Panc1 (cell line): ENCODE results near the gene ENTPD7. TPM values are rescaled to one million over a fixed set of nuclear protein-coding genes. Genes with fewer than 3 reads are reported as not detected.
A peak's percentile ranks its signal among the peaks of the same experiment; 100 is the strongest.

Experiments used
- ATAC-seq: fragments of 200-7000 bp; cut with Tn5 transposase; 2 replicates; pipeline ENCODE4 v1.9.1; 2020; ENCODE audit warnings: mild to moderate bottlenecking, moderate library complexity
- BruUV-seq: library from RNA; stranded (reverse); fragments of 400-500 nt; replicated peaks from 2 replicates; lab custom pipeline; 2021; lab: Mats Ljungman, UMichigan
- CTCF ChIA-PET: fragments of 300-600 bp; sonication (Branson Sonifier 250); formaldehyde crosslinking; loops from one replicate; lab custom pipeline; 2022; ENCODE audit warnings: antibody characterized with exemption; lab: Charles Lee
- POLR2A ChIA-PET: fragments of 300-600 bp; sonication (Branson Sonifier 250); formaldehyde crosslinking; loops from one replicate; lab custom pipeline; 2022; ENCODE audit warnings: antibody characterized with exemption; lab: Charles Lee
- DNase-seq: peaks from one replicate; pipeline ENCODE4 v3.0.0-alpha.2; 2010; ENCODE audit warnings: low read depth, low spot score
- H3K27ac ChIP-seq: 2 replicates; pipeline ENCODE4 v1.5.1; 2011; ENCODE audit warnings: mild to moderate bottlenecking, low read length, inconsistent platforms
- H3K27me3 ChIP-seq: fragments of 200-500 bp; sonication (Bioruptor generic); 2 replicates; pipeline ENCODE4 v1.6.0; 2014; ENCODE audit warnings: low read length, inconsistent platforms; ENCODE audit not compliant: control insufficient read depth, insufficient read depth
- H3K36me3 ChIP-seq: fragments of 200-500 bp; sonication (Bioruptor generic); 2 replicates; pipeline ENCODE4 v1.5.1; 2014; ENCODE audit warnings: inconsistent platforms, mild to moderate bottlenecking, low read length, moderate library complexity; ENCODE audit not compliant: control insufficient read depth, insufficient read depth
- H3K4me1 ChIP-seq: 2 replicates; pipeline ENCODE4 v1.5.1; 2011; ENCODE audit warnings: inconsistent platforms, mild to moderate bottlenecking, low read length, moderate library complexity; ENCODE audit not compliant: control insufficient read depth, insufficient read depth
- H3K4me3 ChIP-seq, 2 experiments: 2 replicates each; pipeline ENCODE4 v1.5.1; 2011 to 2012; ENCODE audit warnings: low read depth in 2 of 2, low read length in 2 of 2, mild to moderate bottlenecking in 2 of 2, inconsistent platforms in 1 of 2, moderate library complexity in 1 of 2
- H3K9me3 ChIP-seq: fragments of 200-500 bp; sonication (Bioruptor generic); 2 replicates; pipeline ENCODE4 v1.5.1; 2014; ENCODE audit warnings: low read depth, mild to moderate bottlenecking, inconsistent platforms, low read length, moderate library complexity; ENCODE audit not compliant: control insufficient read depth, insufficient read depth
- CTCF ChIP-seq: fragments of 450-650 bp; IDR thresholded peaks from 2 replicates; pipeline ENCODE4 v1.5.1; 2017; ENCODE audit warnings: mild to moderate bottlenecking
- POLR2AphosphoS5 ChIP-seq: IDR thresholded peaks from 2 replicates; pipeline ENCODE4 v1.6.1; 2012; ENCODE audit warnings: mild to moderate bottlenecking, low read depth, low read length, moderate library complexity
- SIN3A ChIP-seq: IDR thresholded peaks from 2 replicates; pipeline ENCODE4 v1.6.1; 2012; ENCODE audit warnings: low read depth, mild to moderate bottlenecking, low read length, moderate library complexity, borderline replicate concordance; ENCODE audit not compliant: insufficient read depth
- TCF7L2 ChIP-seq: IDR thresholded peaks from 2 replicates; pipeline ENCODE4 v1.6.1; 2011; ENCODE audit warnings: mild to moderate bottlenecking, low read depth, low read length, inconsistent platforms
- in situ Hi-C: cut with HindIII; loops from 2 replicates; pipeline ENCODE4 v1.10.0; 2016; ENCODE audit warnings: low sequenced_read_pairs, low pct_unique_long_range_greater_than_20kb
- intact Hi-C: fragments of 100-400 bp; cut with micrococcal nuclease; formaldehyde crosslinking; loops from one replicate; pipeline ENCODE4 v1.10.0; 2022; ENCODE audit not compliant: unreplicated experiment
- total RNA-seq: library from RNA; stranded (reverse); gene quantifications from one replicate; pipeline ENCODE4 v1.2.1, GENCODE V29; 2021; ENCODE audit not compliant: unreplicated experiment
- TF ChIP-seq, protein P1 (sequence below), 2 experiments: IDR thresholded peaks; 2 replicates each; pipeline ENCODE4 v1.6.1; 2011 to 2012; ENCODE audit warnings: low read depth in 2 of 2, control low read depth in 1 of 2, low read length in 1 of 2, mild to moderate bottlenecking in 1 of 2, moderate library complexity in 1 of 2; ENCODE audit not compliant: insufficient read depth in 1 of 2

The ENTPD7 gene
- total RNA-seq, 1 experiment from 2014 or later, result 15.9 TPM

- Histone ChIP-seq H3K27ac (no peak overlapping the region), H3K36me3 (peaks cover 4% of the 10 kb centered on the region; the same call in 1 of the 2 replicates), H3K9me3 (no peaks in the 10 kb centered on the region), H3K27me3 (no peaks in the 10 kb centered on the region), H3K4me1 (peaks cover 7% of the 10 kb centered on the region), H3K4me3 (no peak overlapping the region)
- no TSS peak for BruUV-seq
- DNase-seq (no peak), ATAC-seq (no peak)
- intact Hi-C loops, result no loop called here
- POLR2A ChIA-PET, result no interaction called here
- in situ Hi-C loops, result no loop called here
- TF ChIP-seq, protein P1, sequence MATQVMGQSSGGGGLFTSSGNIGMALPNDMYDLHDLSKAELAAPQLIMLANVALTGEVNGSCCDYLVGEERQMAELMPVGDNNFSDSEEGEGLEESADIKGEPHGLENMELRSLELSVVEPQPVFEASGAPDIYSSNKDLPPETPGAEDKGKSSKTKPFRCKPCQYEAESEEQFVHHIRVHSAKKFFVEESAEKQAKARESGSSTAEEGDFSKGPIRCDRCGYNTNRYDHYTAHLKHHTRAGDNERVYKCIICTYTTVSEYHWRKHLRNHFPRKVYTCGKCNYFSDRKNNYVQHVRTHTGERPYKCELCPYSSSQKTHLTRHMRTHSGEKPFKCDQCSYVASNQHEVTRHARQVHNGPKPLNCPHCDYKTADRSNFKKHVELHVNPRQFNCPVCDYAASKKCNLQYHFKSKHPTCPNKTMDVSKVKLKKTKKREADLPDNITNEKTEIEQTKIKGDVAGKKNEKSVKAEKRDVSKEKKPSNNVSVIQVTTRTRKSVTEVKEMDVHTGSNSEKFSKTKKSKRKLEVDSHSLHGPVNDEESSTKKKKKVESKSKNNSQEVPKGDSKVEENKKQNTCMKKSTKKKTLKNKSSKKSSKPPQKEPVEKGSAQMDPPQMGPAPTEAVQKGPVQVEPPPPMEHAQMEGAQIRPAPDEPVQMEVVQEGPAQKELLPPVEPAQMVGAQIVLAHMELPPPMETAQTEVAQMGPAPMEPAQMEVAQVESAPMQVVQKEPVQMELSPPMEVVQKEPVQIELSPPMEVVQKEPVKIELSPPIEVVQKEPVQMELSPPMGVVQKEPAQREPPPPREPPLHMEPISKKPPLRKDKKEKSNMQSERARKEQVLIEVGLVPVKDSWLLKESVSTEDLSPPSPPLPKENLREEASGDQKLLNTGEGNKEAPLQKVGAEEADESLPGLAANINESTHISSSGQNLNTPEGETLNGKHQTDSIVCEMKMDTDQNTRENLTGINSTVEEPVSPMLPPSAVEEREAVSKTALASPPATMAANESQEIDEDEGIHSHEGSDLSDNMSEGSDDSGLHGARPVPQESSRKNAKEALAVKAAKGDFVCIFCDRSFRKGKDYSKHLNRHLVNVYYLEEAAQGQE (IDR thresholded peaks at IDR 0.05; ENCODE audit: insufficient read depth in 1 of 2, low read depth in 2 of 2, low read length in 1 of 2), result no peak
- TF ChIP-seq TCF7L2 (no peak), SIN3A (no peak), CTCF (no peak), POLR2AphosphoS5 (no peak)
- CTCF ChIA-PET, result no interaction called here
Observed at GRCh38 chr10:99665304-99665703, 6.0 kb downstream of the ENTPD7 start.

DNA sequence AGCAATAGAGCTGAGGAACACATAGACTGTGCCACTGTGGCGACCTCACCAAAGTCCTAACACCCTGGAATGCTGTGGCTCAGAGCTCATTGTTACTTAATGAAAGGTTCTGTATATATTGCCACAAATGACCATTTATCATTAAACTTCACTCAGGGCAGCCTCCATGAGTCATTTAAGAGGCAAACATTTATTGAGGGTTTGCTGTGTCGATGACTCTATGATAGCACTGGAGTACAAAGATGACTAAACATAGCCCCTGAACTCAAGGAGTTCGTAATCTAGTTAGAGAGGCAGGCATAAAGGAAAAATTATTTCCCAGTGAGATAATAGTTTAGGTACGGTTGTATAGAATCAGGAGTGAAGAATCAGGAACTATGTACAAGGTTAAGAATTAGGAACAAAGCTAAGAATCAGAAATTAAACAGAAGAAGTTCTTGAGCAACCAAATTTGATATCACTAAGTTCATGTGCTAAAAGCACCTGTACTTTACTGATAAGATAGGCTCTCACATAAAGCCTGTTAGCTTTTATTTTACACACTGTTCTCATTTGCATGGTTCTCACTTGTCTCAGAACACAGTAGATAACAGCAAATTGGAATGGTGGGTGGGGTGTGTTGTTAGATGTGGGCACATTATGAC is 7.9 kb downstream of the ENTPD7 start:
- intact Hi-C loops (no loop called here), in situ Hi-C loops (no loop called here)
- Histone ChIP-seq H3K27ac (no peak overlapping the region), H3K9me3 (no peaks in the 10 kb centered on the region), H3K36me3 (peaks cover 2% of the 10 kb centered on the region; the same call in 1 of the 2 replicates), H3K27me3 (no peaks in the 10 kb centered on the region), H3K4me1 (no peaks in the 10 kb centered on the region), H3K4me3 (no peak overlapping the region)
- no TSS peak for BruUV-seq
- ATAC-seq, result peak; percentile 53
- ChIA-PET POLR2A (interaction anchor here (0.5 kb wide), 1 partner anchor 591 kb away, joined by 12 read pairs; no protein-coding TSS in a partner anchor), CTCF (no interaction called here)
- TF ChIP-seq TCF7L2 (no peak), SIN3A (no peak), CTCF (no peak), POLR2AphosphoS5 (no peak)
- TF ChIP-seq, protein P1 (IDR thresholded peaks at IDR 0.05; ENCODE audit: insufficient read depth in 1 of 2, low read depth in 2 of 2, low read length in 1 of 2), result no peak
- DNase-seq, result no peak
